ENCODE measurements around the gene MAGI2.

MAGI2 gene

DNA sequence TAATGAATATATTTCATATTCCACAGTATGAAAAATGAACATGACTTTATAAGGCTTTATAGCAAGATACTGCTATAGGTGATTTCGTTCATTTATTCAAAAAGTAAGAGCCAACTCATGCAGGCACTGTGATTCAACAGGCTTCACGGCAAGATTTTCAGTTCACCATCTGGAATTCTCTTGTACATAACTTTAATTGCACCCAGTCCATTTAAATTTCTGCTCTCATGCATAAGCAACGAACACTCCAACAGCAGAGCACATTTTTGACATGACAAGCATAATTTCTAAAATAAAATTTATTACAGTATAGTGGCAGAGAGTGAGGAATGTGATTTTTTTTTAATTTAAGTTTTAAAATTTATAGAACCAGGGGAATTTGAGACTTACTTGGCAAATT, 1218.8 kb downstream of the MAGI2 start:
- DNase-seq (ENCODE audit: low spot score) = no peak
- no peak overlapping the region for H4K8ac ChIP-seq (ENCODE audit: low read depth, low read length)
- H3K9ac ChIP-seq (ENCODE audit: low read depth, low read length, poor library complexity) = no peak overlapping the region
- H2BK5ac ChIP-seq (ENCODE audit: low read length) = no peak overlapping the region
- no peaks in the 10 kb centered on the region for H3K36me3 ChIP-seq (replicated peaks in 1 of 2; ENCODE audit: control insufficient read depth in 2 of 2, insufficient read depth in 2 of 2, low read length in 2 of 2)
- H3K27me3 ChIP-seq (ENCODE audit: control insufficient read depth in 3 of 3, insufficient read depth in 3 of 3, low read depth in 1 of 3, low read length in 3 of 3) = no peaks in the 10 kb centered on the region
- WGBS, 2 donors (ENCODE audit: extremely low coverage in 2 of 2, insufficient read length in 2 of 2, insufficient replicate concordance in 1 of 2) = no CpG with 5 or more reads among the region's 3 CpGs
- H2BK12ac ChIP-seq (ENCODE audit: low read length) = no peak overlapping the region
- no peak overlapping the region for H3K18ac ChIP-seq (ENCODE audit: low read length)
- H3K23ac ChIP-seq (ENCODE audit: low read depth, low read length, poor library complexity) = no peak overlapping the region
- H3K9me3 ChIP-seq (replicated peaks in 1 of 2; ENCODE audit: control insufficient read depth in 2 of 2, insufficient read depth in 1 of 2, low read depth in 1 of 2, low read length in 2 of 2) = no peaks in the 10 kb centered on the region
- no peak overlapping the region for H3K14ac ChIP-seq (ENCODE audit: low read length)
- H3K4me3 ChIP-seq (ENCODE audit: low read length in 2 of 2) = no peak overlapping the region
- no peak overlapping the region for H2BK15ac ChIP-seq (ENCODE audit: low read length)
- H2AFZ ChIP-seq (ENCODE audit: low read length) = no peak overlapping the region
- no peak overlapping the region for H3K27ac ChIP-seq (replicated peaks; ENCODE audit: low read length)
- H3K4ac ChIP-seq (ENCODE audit: low read length) = no peak overlapping the region
- no peaks in the 10 kb centered on the region for H3K79me1 ChIP-seq (ENCODE audit: low read depth, low read length)
- no peak overlapping the region for H2BK120ac ChIP-seq (ENCODE audit: low read depth, low read length)
- no peak overlapping the region for H2AK5ac ChIP-seq (ENCODE audit: low read depth, low read length)
- no peak overlapping the region for H4K91ac ChIP-seq (ENCODE audit: low read depth, low read length, poor library complexity)
- H3K4me1 ChIP-seq (ENCODE audit: control insufficient read depth in 2 of 2, insufficient read depth in 1 of 2, low read depth in 1 of 2, low read length in 2 of 2) = no peaks in the 10 kb centered on the region
- H3K4me2 ChIP-seq (ENCODE audit: insufficient read depth, low read length, poor library complexity, severe bottlenecking) = no peak overlapping the region

DNA sequence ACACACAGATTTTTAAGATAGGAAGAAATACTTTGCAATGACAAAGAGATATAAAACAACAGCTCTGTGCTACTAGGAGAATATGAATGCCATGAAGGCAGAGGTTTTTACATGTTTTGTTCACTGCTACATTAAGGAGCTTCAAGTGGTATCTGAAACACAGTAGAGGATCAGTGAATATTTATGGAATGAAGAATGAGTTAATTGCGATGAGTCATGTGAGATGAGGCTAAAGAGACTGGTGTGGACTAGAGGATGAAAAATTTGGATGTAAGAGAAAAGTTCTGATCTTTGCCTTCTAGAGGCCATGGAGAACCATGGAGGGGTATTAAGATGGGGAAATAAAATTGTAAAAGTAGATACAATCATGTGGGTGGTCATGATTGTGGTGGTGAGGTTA, 1220.7 kb downstream of the MAGI2 start:
- no peak overlapping the region for H2BK12ac ChIP-seq (ENCODE audit: low read length)
- no peak overlapping the region for H2BK15ac ChIP-seq (ENCODE audit: low read length)
- H4K91ac ChIP-seq (ENCODE audit: low read depth, low read length, poor library complexity) = no peak overlapping the region
- no peak overlapping the region for H2BK120ac ChIP-seq (ENCODE audit: low read depth, low read length)
- H4K8ac ChIP-seq (ENCODE audit: low read depth, low read length) = no peak overlapping the region
- H2AK5ac ChIP-seq (ENCODE audit: low read depth, low read length) = no peak overlapping the region
- H3K27ac ChIP-seq (replicated peaks; ENCODE audit: low read length) = no peak overlapping the region
- no peaks in the 10 kb centered on the region for H3K36me3 ChIP-seq (replicated peaks in 1 of 2; ENCODE audit: control insufficient read depth in 2 of 2, insufficient read depth in 2 of 2, low read length in 2 of 2)
- H3K4ac ChIP-seq (ENCODE audit: low read length) = no peak overlapping the region
- no peak overlapping the region for H2AFZ ChIP-seq (ENCODE audit: low read length)
- DNase-seq (ENCODE audit: low spot score) = no peak
- no peak overlapping the region for H3K14ac ChIP-seq (ENCODE audit: low read length)
- H3K9me3 ChIP-seq (replicated peaks in 1 of 2; ENCODE audit: control insufficient read depth in 2 of 2, insufficient read depth in 1 of 2, low read depth in 1 of 2, low read length in 2 of 2) = no peaks in the 10 kb centered on the region
- no peak overlapping the region for H3K9ac ChIP-seq (ENCODE audit: low read depth, low read length, poor library complexity)
- H3K4me2 ChIP-seq (ENCODE audit: insufficient read depth, low read length, poor library complexity, severe bottlenecking) = no peak overlapping the region
- no peak overlapping the region for H3K18ac ChIP-seq (ENCODE audit: low read length)
- H3K27me3 ChIP-seq (ENCODE audit: control insufficient read depth in 3 of 3, insufficient read depth in 3 of 3, low read depth in 1 of 3, low read length in 3 of 3) = no peaks in the 10 kb centered on the region
- H3K23ac ChIP-seq (ENCODE audit: low read depth, low read length, poor library complexity) = no peak overlapping the region
- no peak overlapping the region for H2BK5ac ChIP-seq (ENCODE audit: low read length)
- 100% methylated on average over 1 of the region's 1 CpG; no CpG with 5 or more reads in 1 of the 2 donors for WGBS, 2 donors (ENCODE audit: extremely low coverage in 2 of 2, insufficient read length in 2 of 2, insufficient replicate concordance in 1 of 2)
- no peaks in the 10 kb centered on the region for H3K4me1 ChIP-seq (ENCODE audit: control insufficient read depth in 2 of 2, insufficient read depth in 1 of 2, low read depth in 1 of 2, low read length in 2 of 2)
- H3K4me3 ChIP-seq (ENCODE audit: low read length in 2 of 2) = no peak overlapping the region
- no peaks in the 10 kb centered on the region for H3K79me1 ChIP-seq (ENCODE audit: low read depth, low read length)

DNA sequence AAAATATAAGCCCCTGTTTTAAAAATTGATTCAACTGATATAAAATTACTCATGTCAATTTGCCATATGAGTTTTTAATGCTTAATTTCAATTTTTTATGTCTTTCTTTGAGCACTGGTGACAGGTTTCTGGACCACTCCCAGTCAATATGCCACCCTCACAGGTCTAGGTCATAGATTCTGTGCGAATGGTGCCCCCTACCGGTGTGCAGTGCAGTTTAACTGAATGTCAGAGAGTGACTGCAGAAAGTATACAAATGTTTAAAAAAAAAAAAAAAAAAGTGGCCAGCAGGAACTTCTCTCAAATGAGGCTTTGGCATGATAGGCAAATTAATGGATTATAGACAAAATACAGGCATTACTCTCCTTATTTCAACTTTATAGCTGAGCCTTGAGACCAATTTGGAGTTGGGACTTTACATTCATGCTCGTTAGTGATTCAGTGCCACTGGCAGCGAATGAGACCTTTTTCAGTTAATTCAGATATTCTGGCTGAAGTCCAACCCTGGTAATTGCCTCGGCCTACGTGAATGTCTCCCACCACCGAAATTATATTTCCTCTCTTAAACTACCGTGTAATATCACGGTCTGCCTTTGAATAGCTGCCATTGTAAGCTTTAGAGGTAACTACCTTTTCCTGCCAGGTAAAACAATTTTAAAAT, 1227.3 kb downstream of the MAGI2 start:
- H2AFZ ChIP-seq (ENCODE audit: low read length) = no peak overlapping the region
- no peak overlapping the region for H4K8ac ChIP-seq (ENCODE audit: low read depth, low read length)
- no peak overlapping the region for H3K14ac ChIP-seq (ENCODE audit: low read length)
- H3K4me2 ChIP-seq (ENCODE audit: insufficient read depth, low read length, poor library complexity, severe bottlenecking) = no peak overlapping the region
- no peak overlapping the region for H2BK12ac ChIP-seq (ENCODE audit: low read length)
- H2BK5ac ChIP-seq (ENCODE audit: low read length) = no peak overlapping the region
- no peak overlapping the region for H2BK120ac ChIP-seq (ENCODE audit: low read depth, low read length)
- no peak overlapping the region for H3K27ac ChIP-seq (replicated peaks; ENCODE audit: low read length)
- no peaks in the 10 kb centered on the region for H3K9me3 ChIP-seq (replicated peaks in 1 of 2; ENCODE audit: control insufficient read depth in 2 of 2, insufficient read depth in 1 of 2, low read depth in 1 of 2, low read length in 2 of 2)
- no peak overlapping the region for H3K4me3 ChIP-seq (ENCODE audit: low read length in 2 of 2)
- no peaks in the 10 kb centered on the region for H3K79me1 ChIP-seq (ENCODE audit: low read depth, low read length)
- H2AK5ac ChIP-seq (ENCODE audit: low read depth, low read length) = no peak overlapping the region
- H3K27me3 ChIP-seq (ENCODE audit: control insufficient read depth in 3 of 3, insufficient read depth in 3 of 3, low read depth in 1 of 3, low read length in 3 of 3) = no peaks in the 10 kb centered on the region
- H4K91ac ChIP-seq (ENCODE audit: low read depth, low read length, poor library complexity) = no peak overlapping the region
- H3K4ac ChIP-seq (ENCODE audit: low read length) = no peak overlapping the region
- no peaks in the 10 kb centered on the region for H3K4me1 ChIP-seq (ENCODE audit: control insufficient read depth in 2 of 2, insufficient read depth in 1 of 2, low read depth in 1 of 2, low read length in 2 of 2)
- no peak overlapping the region for H3K23ac ChIP-seq (ENCODE audit: low read depth, low read length, poor library complexity)
- no peaks in the 10 kb centered on the region for H3K36me3 ChIP-seq (replicated peaks in 1 of 2; ENCODE audit: control insufficient read depth in 2 of 2, insufficient read depth in 2 of 2, low read length in 2 of 2)
- no peak overlapping the region for H3K18ac ChIP-seq (ENCODE audit: low read length)
- no CpG with 5 or more reads among the region's 9 CpGs for WGBS, 2 donors (ENCODE audit: extremely low coverage in 2 of 2, insufficient read length in 2 of 2, insufficient replicate concordance in 1 of 2)
- DNase-seq (ENCODE audit: low spot score) = peak; percentile 30
- H3K9ac ChIP-seq (ENCODE audit: low read depth, low read length, poor library complexity) = no peak overlapping the region
- H2BK15ac ChIP-seq (ENCODE audit: low read length) = no peak overlapping the region

DNA sequence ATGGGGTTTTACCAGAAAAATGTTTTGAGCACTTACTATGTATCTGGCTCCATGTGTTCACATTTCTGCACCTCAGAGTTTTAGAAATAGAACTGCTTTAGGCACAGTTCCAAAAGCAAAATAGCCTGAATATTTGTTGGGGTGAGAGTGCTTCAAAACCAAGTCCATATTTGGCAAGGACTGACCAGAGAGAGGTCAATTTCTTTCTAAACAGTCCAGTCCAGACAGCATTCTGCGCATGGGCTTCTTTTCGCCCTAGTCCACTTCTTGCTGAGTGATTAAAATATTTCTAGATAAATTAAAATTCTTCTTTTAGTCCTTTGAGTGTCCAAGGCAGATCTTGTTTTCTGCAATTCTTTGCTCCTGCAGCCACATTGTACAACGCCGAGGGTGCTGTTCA, 1227.9 kb downstream of the MAGI2 start:
- H3K36me3 ChIP-seq (replicated peaks in 1 of 2; ENCODE audit: control insufficient read depth in 2 of 2, insufficient read depth in 2 of 2, low read length in 2 of 2) = no peaks in the 10 kb centered on the region
- H3K4me3 ChIP-seq (ENCODE audit: low read length in 2 of 2) = no peak overlapping the region
- H3K4ac ChIP-seq (ENCODE audit: low read length) = no peak overlapping the region
- H3K9me3 ChIP-seq (replicated peaks in 1 of 2; ENCODE audit: control insufficient read depth in 2 of 2, insufficient read depth in 1 of 2, low read depth in 1 of 2, low read length in 2 of 2) = no peaks in the 10 kb centered on the region
- H4K91ac ChIP-seq (ENCODE audit: low read depth, low read length, poor library complexity) = no peak overlapping the region
- H2BK5ac ChIP-seq (ENCODE audit: low read length) = no peak overlapping the region
- no peak overlapping the region for H2BK120ac ChIP-seq (ENCODE audit: low read depth, low read length)
- no peak overlapping the region for H3K14ac ChIP-seq (ENCODE audit: low read length)
- no peaks in the 10 kb centered on the region for H3K79me1 ChIP-seq (ENCODE audit: low read depth, low read length)
- no peak overlapping the region for H3K27ac ChIP-seq (replicated peaks; ENCODE audit: low read length)
- no peak overlapping the region for H3K9ac ChIP-seq (ENCODE audit: low read depth, low read length, poor library complexity)
- no peak overlapping the region for H4K8ac ChIP-seq (ENCODE audit: low read depth, low read length)
- H2BK15ac ChIP-seq (ENCODE audit: low read length) = no peak overlapping the region
- no peak overlapping the region for H3K23ac ChIP-seq (ENCODE audit: low read depth, low read length, poor library complexity)
- no peaks in the 10 kb centered on the region for H3K4me1 ChIP-seq (ENCODE audit: control insufficient read depth in 2 of 2, insufficient read depth in 1 of 2, low read depth in 1 of 2, low read length in 2 of 2)
- no peak for DNase-seq (ENCODE audit: low spot score)
- no CpG with 5 or more reads among the region's 4 CpGs for WGBS, 2 donors (ENCODE audit: extremely low coverage in 2 of 2, insufficient read length in 2 of 2, insufficient replicate concordance in 1 of 2)
- no peaks in the 10 kb centered on the region for H3K27me3 ChIP-seq (ENCODE audit: control insufficient read depth in 3 of 3, insufficient read depth in 3 of 3, low read depth in 1 of 3, low read length in 3 of 3)
- no peak overlapping the region for H2BK12ac ChIP-seq (ENCODE audit: low read length)
- no peak overlapping the region for H3K4me2 ChIP-seq (ENCODE audit: insufficient read depth, low read length, poor library complexity, severe bottlenecking)
- no peak overlapping the region for H2AFZ ChIP-seq (ENCODE audit: low read length)
- H2AK5ac ChIP-seq (ENCODE audit: low read depth, low read length) = no peak overlapping the region
- no peak overlapping the region for H3K18ac ChIP-seq (ENCODE audit: low read length)

Data from neuronal stem cell (in vitro differentiated cells).